NCI-H1105 treated with DMSO at 0.1 percent for 48 hours (cell line): ENCODE data around the gene CNR1.
A peak's percentile ranks its signal among the peaks of the same experiment; 100 is the strongest.
"Not testable (repeated sequence)": the region's sequence is repeated elsewhere in the genome, so short reads cannot be mapped to it uniquely, and the experiment has no call there.

ENCODE experiments used
- DNase-seq: peaks from one replicate; lab custom pipeline; 2025; lab: John Stamatoyannopoulos, UW

CNR1 gene

DNA sequence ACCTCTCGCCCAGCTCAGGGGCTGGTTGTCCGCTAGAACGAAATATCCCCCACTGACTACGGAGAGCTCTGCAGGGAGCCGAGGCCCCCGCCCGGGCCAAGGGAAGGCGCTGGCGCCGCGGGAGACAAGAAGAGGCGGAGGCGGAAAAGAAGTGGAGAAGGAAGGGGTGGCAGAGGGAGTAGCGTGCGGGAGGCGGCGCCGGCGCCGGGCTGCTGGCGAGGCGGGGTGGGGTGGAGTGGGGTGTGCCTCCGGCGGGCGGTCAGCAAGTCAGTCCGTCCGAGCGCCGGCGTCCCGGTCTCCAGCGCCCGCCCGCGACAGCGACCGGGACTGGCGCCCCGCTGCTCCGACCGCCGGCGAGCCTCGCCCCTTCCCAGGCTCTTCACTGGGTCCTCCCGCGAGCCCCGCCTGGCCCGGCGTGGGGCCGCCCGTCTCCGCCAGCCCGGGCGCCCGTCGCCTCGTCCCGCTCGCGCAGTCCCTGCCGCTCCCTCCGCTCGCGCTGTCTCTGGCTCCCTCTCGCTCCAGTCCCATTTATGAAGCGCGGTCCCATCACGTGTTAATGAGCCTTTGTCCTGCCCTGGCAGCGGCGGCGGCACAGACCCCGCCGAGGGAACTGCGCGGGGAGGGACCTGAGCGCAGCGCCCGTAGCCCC is at the start of gene CNR1:
Gene CNR1 (minus strand): TSS at position 504 of the 649 bp plus-strand sequence. CDS start 21,073 bp downstream, outside the sequence.
- peak; percentile 68 for DNase-seq

DNA sequence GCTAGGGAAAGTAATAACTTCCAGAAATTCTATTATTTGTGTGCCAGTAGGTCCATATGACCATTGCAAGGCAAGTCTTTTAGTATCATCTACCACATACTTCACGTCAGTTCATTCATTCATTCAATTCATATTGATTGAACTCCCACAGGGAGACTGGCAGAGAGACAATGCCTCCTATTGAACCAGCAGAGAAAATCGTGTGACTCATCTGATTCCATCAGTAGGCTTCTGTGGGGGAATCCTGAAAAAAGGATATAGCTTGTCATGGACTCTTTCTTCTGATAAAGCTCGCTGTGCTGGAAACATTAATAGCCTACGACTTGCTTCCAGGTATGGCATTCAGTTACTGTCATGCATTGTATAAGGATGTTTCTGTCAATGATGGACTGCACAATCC is 45.3 kb upstream of the CNR1 start:
- no peak for DNase-seq

DNA sequence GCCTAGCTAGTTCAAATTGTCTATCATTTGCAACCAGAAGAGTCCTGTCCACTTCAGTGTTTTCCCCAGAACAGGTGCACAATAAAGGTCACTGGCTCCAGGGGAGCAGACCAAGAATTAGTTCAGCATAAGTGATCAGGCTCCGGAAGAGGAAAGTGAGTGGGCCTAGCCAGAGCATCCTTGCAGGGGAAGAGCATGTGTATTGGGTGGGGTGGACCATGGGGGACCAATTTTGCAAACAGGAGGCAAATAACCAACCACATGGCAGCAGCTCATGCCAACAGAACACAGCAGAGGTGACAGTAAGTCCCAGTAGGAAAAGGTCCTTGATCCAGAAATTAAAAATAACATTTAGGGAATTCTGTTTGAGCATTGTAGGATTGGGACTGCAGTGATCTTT is 43.2 kb upstream of the CNR1 start:
- DNase-seq, result no peak

DNA sequence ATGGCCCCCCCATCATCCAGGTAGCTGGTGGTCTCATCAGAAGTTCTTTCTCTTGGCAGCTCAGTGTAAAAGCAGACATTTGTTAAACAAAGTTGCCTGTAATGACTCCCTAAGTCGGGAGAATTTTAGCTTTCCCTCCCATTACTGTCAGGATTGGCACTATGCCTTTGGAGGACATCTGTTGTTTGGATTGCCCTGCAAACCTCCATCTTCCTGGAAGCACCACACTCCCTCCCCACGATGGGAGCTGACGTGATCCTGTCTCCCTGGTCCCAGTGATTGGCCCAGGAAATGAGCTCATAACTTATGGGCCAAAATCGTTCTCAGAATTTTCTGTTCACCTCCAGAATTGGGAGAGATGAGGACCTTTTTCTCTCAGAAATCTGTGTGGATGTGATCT is 42.6 kb upstream of the CNR1 start:
- no peak for DNase-seq

DNA sequence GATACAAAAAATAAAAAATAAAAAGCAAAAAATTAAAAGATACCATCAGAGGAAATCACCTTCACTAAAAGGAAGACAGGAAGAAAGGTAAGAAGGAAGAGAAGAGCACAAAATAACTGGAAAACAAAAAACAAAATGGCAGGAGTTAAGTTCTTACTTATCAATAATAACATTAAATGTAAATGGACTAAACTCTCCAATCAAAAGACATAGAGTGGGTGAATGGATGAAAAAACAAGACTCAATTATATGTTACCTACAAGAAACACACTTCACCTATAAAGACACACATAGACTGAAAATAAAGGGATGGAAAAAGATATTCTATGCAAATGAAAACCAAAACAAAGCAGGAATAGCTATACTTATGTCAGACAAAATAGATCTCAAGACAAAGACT is 35.6 kb upstream of the CNR1 start:
- DNase-seq, result not testable (repeated sequence)

DNA sequence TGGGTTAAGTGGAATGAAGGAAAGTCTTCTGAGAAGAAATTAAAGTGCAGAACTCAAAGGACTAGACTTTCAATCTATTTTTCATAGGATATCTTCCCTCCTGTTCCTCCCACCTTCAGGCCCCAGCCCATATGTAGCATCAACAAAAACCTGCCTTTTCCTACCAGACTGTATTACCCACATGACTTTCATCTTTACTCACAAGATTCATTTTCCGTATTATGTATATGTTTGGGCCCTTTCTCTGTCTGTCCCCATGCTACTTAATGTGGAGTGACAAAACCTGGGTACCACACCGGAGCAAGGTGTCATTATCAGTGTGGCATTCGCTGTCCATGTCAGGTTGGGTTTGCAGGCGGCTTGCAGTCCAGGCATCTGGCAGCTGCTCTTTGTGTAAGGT is 18.8 kb upstream of the CNR1 start:
- DNase-seq, result no peak

DNA sequence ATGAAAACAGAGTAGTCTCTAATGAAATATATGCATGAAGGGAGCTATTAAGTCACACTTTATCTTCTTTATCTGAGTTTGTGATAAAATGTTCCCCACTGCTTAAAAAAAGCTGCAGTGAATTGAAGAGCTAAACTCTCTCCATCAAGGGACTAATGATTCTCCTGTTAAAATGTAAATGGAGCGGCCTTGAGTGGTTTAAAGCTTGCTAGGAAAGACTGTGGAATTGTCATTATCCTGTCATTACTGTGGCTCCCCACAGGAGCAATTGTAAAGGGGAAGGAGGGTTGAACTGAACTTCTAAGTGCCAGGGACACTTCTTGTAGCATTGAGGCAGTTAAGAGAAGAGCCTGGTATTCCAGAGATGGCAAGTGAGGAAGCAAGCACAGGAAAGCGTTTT is 17.3 kb upstream of the CNR1 start:
- no peak for DNase-seq

DNA sequence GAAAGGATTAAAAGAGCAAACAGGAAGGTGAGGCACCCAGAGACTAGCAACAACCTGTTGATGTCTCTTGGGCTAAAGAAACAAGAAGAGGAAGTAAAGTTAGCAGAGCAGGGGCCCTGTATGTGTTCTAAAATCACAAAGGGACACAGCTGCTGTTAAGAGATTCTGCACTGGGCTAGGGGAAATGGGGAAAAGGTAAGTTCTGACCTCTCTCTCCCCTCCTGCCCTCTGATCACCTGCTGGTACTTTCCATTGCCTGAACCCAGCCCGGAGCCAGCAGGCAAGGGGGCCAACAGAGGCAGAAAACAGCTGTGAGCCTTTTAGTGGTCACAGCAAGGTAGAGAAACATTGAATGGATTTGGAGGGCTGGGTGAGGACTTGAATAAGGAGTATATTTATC is 13.5 kb upstream of the CNR1 start:
- no peak for DNase-seq

DNA sequence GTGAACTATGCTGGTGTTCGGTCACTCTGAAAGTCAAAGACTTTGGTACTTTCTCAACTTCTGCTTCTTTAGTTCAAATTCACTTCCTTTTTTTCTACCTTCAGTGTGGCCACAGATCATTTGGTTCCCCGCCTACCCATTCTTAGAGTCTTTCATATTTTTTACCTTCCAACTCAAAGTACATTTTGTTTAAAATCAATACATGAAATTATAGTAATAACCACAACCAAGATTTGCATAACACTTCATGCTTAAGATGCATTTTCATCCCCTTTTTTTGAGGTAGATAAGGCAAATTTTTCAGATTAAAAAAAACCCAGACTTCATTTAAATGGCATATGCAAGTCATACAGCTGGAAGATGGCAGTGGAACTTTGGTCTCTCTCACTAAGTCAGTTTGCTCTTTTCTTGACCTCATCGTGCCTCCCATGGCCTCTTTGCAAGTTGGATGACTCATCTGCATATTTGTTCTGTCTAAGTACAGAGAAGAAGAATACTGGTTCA is 11.9 kb upstream of the CNR1 start:
- DNase-seq, result no peak

DNA sequence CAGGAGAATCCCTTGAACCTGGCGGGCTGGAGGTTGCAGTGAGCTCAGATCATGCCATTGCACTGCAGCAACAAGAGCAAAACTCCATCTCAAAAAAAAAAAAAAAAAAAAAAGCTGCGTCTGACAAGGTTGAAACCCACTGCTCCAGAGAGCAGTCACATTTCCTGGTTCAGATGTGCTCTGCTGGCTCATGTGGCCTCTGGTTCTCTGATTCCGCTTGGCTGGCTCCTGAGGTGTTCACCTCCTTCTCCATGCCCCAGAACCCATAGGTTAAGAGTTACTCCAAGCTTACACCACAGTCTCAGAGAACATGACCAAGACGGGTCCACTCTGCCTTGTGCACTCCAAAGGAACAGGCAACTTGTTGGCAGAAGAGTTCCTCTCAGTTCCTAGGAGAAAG is 8.8 kb upstream of the CNR1 start:
- DNase-seq, result no peak

DNA sequence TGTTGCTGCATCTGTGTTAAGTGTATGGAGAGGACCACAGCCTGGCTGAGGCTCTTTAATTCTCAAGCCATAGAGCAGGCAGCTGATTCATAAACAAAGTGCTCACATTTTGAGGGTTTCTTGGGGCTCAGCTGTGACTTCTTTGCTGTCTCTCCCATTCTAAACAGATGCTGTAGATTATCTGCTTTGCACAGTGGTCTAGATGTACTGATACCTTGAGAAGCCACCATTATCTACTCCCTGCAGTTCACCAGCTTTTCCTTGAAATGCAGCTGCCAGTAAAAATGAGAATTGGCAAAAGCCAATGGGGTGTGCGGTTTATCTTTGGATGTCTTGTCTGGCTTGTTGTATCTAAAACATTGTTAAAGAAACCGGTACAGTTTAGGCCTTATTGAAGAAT is 5.2 kb upstream of the CNR1 start:
- no peak for DNase-seq

DNA sequence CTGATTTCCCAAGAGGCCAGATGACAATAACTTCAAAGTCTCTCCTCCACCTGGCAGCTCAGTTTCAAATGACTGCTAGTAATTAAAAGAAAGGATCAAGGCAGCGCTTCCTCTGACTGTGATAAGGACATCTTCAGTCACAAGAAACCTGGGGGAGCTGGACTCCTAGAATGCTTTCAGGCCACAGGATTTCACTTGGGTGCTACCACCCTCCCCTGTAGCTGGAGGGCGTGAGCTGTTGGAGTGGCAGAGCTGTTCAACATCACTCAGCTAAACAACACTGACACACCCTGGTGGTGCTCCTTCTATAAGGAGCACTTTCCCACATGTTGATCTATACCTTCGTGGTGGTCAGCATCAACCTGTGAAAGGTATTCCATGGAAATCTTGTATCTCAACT is 2.2 kb upstream of the CNR1 start:
- DNase-seq, result no peak

DNA sequence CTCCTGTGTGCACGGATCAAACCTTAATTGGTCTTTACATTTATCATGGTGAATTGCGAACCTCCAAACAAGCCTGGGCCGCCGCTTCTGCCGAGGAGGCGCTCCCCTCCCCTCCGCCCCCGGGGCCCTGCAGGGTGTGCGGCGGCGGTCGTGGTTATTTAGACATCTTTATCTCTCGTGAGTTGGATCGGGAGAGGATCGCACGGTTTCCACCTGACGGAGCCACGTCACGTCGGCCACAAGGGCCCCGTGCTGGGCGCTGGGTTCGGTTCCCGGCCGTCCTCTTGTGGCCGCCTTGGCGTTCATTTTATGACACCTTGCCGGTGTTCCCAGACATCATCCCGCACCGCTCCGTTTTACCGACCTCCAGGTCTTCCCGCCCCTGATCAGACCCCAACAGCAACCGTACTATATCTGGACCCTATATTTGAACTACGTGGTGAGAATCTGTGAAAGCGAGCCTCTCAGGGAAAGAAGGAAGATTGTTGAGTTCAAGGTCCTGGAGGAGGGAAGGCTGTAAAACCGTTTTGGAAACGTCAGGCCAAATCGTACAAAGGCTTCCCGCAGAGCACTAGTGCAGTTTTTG is 1.3 kb upstream of the CNR1 start:
- DNase-seq, result no peak

DNA sequence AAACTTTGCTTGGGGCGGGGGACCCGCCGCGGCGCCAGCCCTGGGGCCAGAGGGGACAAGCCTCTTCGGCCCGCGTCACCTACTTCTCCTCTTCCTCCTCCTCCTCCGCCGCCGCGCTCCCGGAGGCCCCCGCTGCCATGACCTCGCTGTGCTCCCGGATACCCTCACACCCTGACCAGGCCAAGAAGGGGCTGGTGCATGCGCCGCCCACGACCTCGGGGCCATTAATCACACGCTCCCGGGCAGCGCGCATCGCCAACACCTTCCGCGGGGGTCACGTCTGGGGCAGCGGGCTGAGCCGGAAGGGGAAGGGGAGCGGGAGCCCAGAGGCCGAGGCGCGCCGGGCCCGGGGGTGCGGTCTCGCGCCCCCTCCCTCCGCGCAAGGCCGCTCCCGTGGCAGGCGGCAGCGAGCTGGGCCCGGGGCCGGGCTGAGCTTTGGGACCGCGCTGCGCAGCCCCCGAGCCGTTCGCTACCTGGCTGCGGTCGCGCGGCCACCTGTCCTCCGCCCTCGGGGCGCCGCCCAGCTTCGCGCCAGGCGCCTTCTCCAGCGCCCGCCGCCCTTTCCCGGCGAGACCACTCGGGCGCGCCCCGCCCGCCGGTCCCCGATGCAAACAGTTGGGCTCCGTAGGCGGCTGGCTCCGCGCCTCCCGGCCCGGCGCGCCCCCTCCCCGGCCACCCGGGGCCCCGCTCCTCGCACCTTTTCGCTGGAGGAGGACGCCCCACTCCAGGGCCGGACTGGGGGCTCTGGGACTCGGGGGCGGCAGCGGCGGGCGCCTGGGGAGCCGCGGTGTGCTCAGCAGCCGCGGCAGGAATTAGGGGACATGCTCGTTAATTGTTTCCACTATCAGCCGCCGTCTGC is 575 bp upstream of the CNR1 start:
- DNase-seq, result peak; percentile 41

DNA sequence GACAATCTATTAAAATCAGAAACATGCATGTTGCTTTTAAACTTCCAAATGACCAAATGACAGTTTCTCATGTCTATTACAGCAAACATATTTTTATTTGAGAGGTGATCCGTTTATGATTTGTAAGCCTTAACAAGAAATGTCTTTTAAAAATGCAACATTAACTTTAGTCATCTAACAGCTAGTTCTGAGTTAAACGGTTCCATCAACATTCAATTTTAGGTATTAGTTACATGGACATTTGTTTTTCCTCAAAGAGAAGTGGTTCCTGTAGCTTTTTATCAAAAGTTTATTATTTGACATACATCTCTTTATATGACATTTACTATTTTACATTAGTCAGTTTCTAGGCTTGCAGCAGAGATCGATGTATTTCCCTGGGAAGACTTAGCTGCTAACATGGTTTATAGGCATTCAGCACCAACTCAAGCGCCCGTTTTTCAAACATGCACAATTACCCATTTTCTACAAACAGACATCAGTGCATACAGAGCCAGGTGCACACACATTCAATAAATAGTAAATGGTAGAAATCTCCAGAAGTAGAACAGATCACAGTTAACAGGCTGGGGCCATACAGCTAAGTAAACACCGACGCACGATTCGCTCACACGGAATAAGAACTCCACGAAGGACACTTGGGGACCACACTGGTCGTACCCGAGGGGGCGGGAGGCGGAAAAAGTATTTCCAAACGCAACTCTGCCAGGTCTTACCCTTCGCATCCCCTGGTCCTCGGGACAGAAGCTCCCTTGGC is 882 bp downstream of the CNR1 start:
- peak; percentile 54 for DNase-seq

DNA sequence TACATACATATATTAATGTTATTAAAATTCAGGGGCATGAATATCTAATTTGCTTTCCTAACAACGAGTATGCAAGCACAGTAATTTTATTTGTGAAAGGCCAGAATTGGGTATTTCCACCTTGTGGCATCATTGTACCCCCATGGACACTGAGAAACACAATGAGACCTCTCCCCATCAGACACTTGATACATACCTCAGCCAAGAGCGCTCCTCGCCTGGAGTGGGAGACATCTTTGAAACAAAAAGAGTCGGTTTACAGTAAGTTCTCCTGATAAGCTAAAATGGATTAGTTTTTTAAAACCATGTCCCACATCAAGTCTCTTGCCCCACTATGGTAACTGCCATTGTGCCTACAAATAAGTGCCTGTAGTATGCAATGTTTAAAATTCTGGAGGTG is 2.1 kb downstream of the CNR1 start:
- DNase-seq, result no peak

DNA sequence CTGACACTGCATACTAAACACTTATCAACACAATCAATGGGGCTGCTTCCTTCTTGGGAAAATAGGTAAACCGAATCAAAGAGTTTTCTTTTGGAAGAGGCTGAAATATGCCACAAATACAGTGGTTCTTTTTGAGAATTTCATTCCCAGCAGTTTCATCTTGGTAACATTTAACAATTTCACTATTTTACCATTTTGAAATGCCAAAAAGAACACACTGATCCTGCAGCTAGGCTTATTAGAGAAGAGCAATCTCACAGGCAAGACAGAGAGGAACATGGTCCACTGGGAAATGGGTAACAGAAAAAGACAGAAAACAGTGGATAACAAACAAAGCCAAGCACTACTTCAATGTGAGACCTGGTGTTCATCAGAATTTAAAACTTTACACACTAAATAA is 2.5 kb downstream of the CNR1 start:
- DNase-seq, result no peak

DNA sequence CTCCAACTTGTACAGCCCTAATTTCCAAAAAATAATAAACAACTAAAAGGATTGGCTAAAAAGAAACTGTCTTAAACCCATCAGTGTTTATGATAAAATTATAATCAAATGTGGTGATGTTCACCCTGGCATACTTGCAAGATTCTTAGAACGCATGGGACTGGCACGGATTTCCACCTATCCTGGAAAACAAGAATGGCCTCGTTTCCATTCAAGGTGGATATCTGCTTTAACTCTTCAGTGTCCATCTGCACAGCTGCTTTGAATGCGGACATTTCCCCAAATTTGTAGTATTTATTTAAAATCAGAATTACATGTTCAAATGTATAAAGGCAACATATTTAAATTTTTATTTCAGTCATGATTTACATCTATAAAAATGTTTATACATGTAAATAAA is 4.2 kb downstream of the CNR1 start:
- DNase-seq, result no peak

DNA sequence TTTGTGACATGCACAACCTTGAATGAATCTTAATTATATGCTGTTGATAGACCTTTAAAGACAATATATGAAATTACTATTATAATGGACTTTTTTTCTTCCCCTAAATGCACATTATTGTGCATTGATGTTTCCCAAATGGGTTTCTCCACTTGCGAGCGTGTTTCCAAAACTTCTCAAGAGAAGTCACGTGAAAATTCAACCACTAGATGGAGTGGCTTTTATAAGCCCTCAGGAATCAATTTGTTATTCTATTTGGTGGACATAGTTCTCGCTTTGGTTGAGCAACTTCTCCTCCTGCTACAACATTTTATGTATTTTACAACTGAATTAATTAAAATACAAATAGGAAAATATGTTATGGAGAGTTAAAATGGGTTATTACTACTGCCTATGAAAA is 9.0 kb downstream of the CNR1 start:
- no peak for DNase-seq

DNA sequence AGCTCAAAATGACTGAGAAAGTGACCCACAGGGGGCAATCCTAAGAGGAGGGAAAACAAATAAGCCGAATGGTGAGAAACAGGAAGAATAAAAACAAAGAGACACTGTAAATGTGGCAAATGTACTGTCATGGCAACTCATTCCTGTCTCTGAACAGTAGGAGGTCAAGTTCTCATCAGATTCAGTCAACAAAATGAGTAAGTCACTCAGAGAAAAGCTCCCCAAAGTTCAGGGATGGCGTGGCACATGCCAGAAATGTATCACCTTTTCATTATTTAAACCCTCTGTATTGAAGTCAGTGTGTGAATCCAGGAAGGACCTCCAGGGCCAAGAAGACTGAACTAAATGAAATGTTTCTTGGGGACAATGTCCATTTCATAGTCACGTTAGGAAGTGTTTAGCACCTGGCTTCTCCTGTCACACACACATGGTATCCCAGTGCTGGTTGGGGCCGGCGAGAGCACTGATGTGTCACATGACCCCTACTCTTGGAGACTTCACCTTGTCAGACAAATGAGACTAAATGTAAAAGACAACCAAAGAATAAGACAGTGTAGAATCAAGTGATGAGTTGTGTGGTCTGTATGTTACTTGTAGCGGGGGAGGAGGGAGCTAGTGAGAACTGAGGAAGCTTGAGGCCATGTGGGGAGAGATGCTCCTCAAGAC is 20.7 kb downstream of the CNR1 start:
- DNase-seq, result no peak

DNA sequence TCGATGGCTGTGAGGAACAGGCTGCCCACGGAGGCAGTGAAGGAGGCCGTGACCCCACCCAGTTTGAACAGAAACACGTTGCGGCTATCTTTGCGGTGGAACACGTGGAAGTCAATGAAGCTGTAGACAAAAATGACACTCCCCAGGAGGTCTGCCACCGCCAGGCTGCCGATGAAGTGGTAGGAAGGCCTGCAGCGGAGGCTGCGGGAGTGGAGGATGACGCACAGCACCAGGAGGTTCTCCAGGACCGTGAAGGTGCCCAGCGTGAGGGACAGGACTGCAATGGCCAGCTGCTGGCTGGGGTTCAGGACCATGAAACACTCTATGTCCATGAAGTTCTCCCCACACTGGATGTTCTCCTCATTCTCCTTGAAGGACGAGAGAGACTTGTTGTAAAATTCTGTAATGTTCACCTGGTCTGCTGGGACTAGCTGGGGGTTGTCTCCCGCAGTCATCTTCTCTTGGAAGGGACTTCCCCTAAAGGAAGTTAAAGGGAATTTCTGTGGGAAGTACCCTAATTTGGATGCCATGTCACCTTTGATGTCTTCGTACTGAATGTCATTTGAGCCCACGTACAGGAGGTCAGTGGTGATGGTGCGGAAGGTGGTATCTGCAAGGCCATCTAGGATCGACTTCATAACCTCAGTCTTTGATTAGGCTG is 21.4 kb downstream of the CNR1 start:
- DNase-seq, result no peak
